HepG2 (cell line): ENCODE results near the gene TMEM200A. TPM values are rescaled to one million over a fixed set of nuclear protein-coding genes. Genes with fewer than 3 reads are reported as not detected.
A peak's percentile ranks its signal among the peaks of the same experiment; 100 is the strongest.

Experiments used
- ATAC-seq: fragments of 200-7000 bp; cut with Tn5 transposase; 3 replicates; pipeline ENCODE4 v1.9.1; 2020; ENCODE audit warnings: mild to moderate bottlenecking, moderate library complexity
- BruUV-seq: library from RNA; stranded (reverse); fragments of 400-500 nt; replicated peaks from 2 replicates; lab custom pipeline; 2021; lab: Mats Ljungman, UMichigan
- CTCF ChIA-PET: fragments of 300-600 bp; formaldehyde crosslinking; extraction: SDS; loops from one replicate; lab custom pipeline; 2021; ENCODE audit warnings: low total read pairs, inconsistent platforms, low intra/inter-chr PET ratio; lab: Yijun Ruan, JAX
- POLR2A ChIA-PET: fragments of 350-600 bp; sonication (Branson Sonifier 250); formaldehyde crosslinking; loops from one replicate; lab custom pipeline; 2020; ENCODE audit warnings: antibody characterized with exemption, inconsistent platforms; lab: Yijun Ruan, JAX
- DNase-seq: peaks from one replicate; pipeline ENCODE4 v3.0.0-alpha.2; 2015; ENCODE audit warnings: low spot score
- FAIRE-seq: peaks from 3 replicates; lab custom pipeline; 2011; peaks lifted over from hg19 to GRCh38; lab: Jason Lieb, UNC
- H2AFZ ChIP-seq: one replicate; pipeline ENCODE4 v1.6.1; 2011; ENCODE audit warnings: low read length, inconsistent platforms
- H3K27ac ChIP-seq: fragments of 300-600 bp; 3 replicates; pipeline ENCODE4 v1.8.0; 2011; ENCODE audit warnings: mixed run types, mild to moderate bottlenecking, mixed read lengths, low read length, inconsistent platforms; ENCODE audit not compliant: insufficient read depth; ENCODE audit errors: extremely low read length
- H3K27me3 ChIP-seq, 2 experiments: fragments of 200-600 bp in 1 of 2; 2 replicates in 1 of 2; 3 replicates in 1 of 2; pipeline versions ENCODE4 v1.6.0 to v1.8.0; 2011; ENCODE audit warnings: low read length in 2 of 2, mild to moderate bottlenecking in 2 of 2, moderate library complexity in 2 of 2, inconsistent platforms in 1 of 2; ENCODE audit not compliant: insufficient read depth in 2 of 2, control insufficient read depth in 1 of 2
- H3K36me3 ChIP-seq, 2 experiments: fragments of 200-600 bp in 1 of 2; replicated peaks in 1 of 2; 2 replicates in 1 of 2; 3 replicates in 1 of 2; pipeline versions ENCODE4 v1.5.1 to v1.8.0; 2011; ENCODE audit warnings: low read length in 2 of 2, inconsistent platforms in 1 of 2; ENCODE audit not compliant: insufficient read depth in 2 of 2, control insufficient read depth in 1 of 2
- H3K4me1 ChIP-seq: 2 replicates; pipeline ENCODE4 v1.5.1; 2012; ENCODE audit warnings: low read length, inconsistent platforms; ENCODE audit not compliant: insufficient read depth
- H3K4me2 ChIP-seq: 2 replicates; pipeline ENCODE4 v1.6.0; 2011; ENCODE audit warnings: low read depth, low read length, inconsistent platforms
- H3K4me3 ChIP-seq, 3 experiments: fragments of 200-600 bp in 1 of 3; sonication (generic), shearing (Covaris generic) in 1 of 3; replicated peaks in 1 of 3; 2 replicates each; pipeline ENCODE4 v1.5.1; 2011 to 2016; ENCODE audit warnings: low read length in 3 of 3, inconsistent platforms in 2 of 3, low read depth in 2 of 3, mild to moderate bottlenecking in 2 of 3, control low read depth in 1 of 3, mixed read lengths in 1 of 3; ENCODE audit not compliant: insufficient read depth in 1 of 3
- H3K79me2 ChIP-seq: one replicate; pipeline ENCODE4 v1.6.1; 2011; ENCODE audit warnings: low read length, inconsistent platforms; ENCODE audit not compliant: insufficient read depth
- H3K9ac ChIP-seq: 2 replicates; pipeline ENCODE4 v1.6.0; 2011; ENCODE audit warnings: mild to moderate bottlenecking, low read depth, low read length, inconsistent platforms; ENCODE audit not compliant: insufficient read depth
- H3K9me3 ChIP-seq: 2 replicates; pipeline ENCODE4 v1.5.1; 2012; ENCODE audit warnings: mild to moderate bottlenecking, low read length
- H4K20me1 ChIP-seq: 2 replicates; pipeline ENCODE4 v1.6.0; 2011; ENCODE audit warnings: inconsistent platforms, mild to moderate bottlenecking, low read length, moderate library complexity; ENCODE audit not compliant: insufficient read depth
- ATF7 ChIP-seq, 2 experiments: fragments of 450-650 bp in 1 of 2; sonication (generic) in 1 of 2; formaldehyde crosslinking in 1 of 2; IDR thresholded peaks; 2 replicates each; pipeline versions ENCODE4 v1.4.0 to v1.6.1; 2016 to 2020; ENCODE audit warnings: antibody characterized with exemption in 1 of 2, mild to moderate bottlenecking in 1 of 2, missing genetic modification reagents in 1 of 2
- MAZ ChIP-seq, 2 experiments: sonication (generic) in 1 of 2; formaldehyde crosslinking in 1 of 2; IDR thresholded peaks; 2 replicates each; pipeline versions ENCODE4 v1.5.0 to v1.6.1; 2012 to 2020; ENCODE audit warnings: low read depth in 2 of 2, mild to moderate bottlenecking in 2 of 2, borderline replicate concordance in 1 of 2, improper control_type of control experiment in 1 of 2, low read length in 1 of 2, missing genetic modification reagents in 1 of 2, moderate library complexity in 1 of 2
- U2AF1 ChIP-seq: fragments of 200-400 bp; formaldehyde crosslinking; optimal IDR thresholded peaks from 2 replicates; pipeline ENCODE3; 2017; ENCODE audit warnings: mild to moderate bottlenecking, low read depth, low read length
- WGBS: methylation state at CpG from one replicate; pipeline ENCODE4 v1.1.6; 2017; ENCODE audit warnings: low lambda C conversion rate; 5-methylcytosine and 5-hydroxymethylcytosine counted together
- in situ Hi-C: cut with HindIII; loops from 2 replicates; pipeline ENCODE4 v1.10.0; 2017; ENCODE audit warnings: low pct_unique_long_range_greater_than_20kb; ENCODE audit not compliant: extremely low pct_ligation_motif_present
- intact Hi-C: fragments of 100-400 bp; cut with micrococcal nuclease; formaldehyde crosslinking; loops from one replicate; pipeline ENCODE4 v1.10.0; 2022; ENCODE audit not compliant: unreplicated experiment
- polyA plus RNA-seq, 8 experiments: library from polyadenylated mRNA; depleted of rRNA in 3 of 8; stranded (reverse) in 7 of 8; unstranded in 1 of 8; fragments of >200 nt; fragmentation: Illumina TruSeq in 4 of 8; extraction: Trizol in 4 of 8; gene quantifications; 2 replicates each; pipeline versions ENCODE4 v1.2.1 to v1.2.3, GENCODE V29; 2011 to 2016; ENCODE audit warnings: low read depth in 4 of 8, missing spikeins in 1 of 8, mixed read lengths in 1 of 8; ENCODE audit not compliant: insufficient read depth in 1 of 8
- total RNA-seq, 5 experiments: library from RNA; depleted of rRNA; stranded (reverse); fragments of >200 nt; fragmentation: Illumina TruSeq; extraction: Trizol; gene quantifications; 2 replicates each; pipeline ENCODE4 v1.2.3, GENCODE V29; 2016; ENCODE audit warnings: low read depth in 1 of 5

TMEM200A gene
- total and polyA plus RNA-seq, 2 of the 13 experiments (the other 11 are each of a cell fraction or from before 2014, with no cell fraction given): 0.34 TPM; not detected in 1

GRCh38 chr6:130434174-130434873, 68.5 kb downstream of the TMEM200A start:
- Histone ChIP-seq H3K27ac (no peak overlapping the region), H3K9me3 (no peaks in the 10 kb centered on the region), H3K4me2 (no peak overlapping the region), H3K4me1 (no peaks in the 10 kb centered on the region), H3K4me3 (no peak overlapping the region), H3K36me3 (no peaks in the 10 kb centered on the region), H3K9ac (no peak overlapping the region), H2AFZ (no peak overlapping the region), H3K27me3 (no peaks in the 10 kb centered on the region), H3K79me2 (no peaks in the 10 kb centered on the region), H4K20me1 (no peaks in the 10 kb centered on the region)
- DNase-seq (no peak), ATAC-seq (no peak), FAIRE-seq (no peak)
- ChIA-PET POLR2A (no interaction called here), CTCF (no interaction called here)
- in situ Hi-C loops (no loop called here), intact Hi-C loops (loop anchor here (10.0 kb wide), 1 partner anchor 200 kb away; no protein-coding TSS in a partner anchor)
- TF ChIP-seq MAZ (IDR thresholded peaks at IDR 0.05; ENCODE audit: borderline replicate concordance, low read depth, low read length) (no peak), MAZ (CRISPR knock-in tag; IDR thresholded peaks at IDR 0.05; ENCODE audit: low read depth) (no peak)
- BruUV-seq: no TSS peak
- WGBS: 82% methylated on average over 3 of the region's 3 CpGs

GRCh38 chr6:130435181-130435580, 69.4 kb downstream of the TMEM200A start:
- H3K9ac ChIP-seq: no peak overlapping the region
- intact Hi-C loops: loop anchor here (10.0 kb wide), 1 partner anchor 200 kb away; no protein-coding TSS in a partner anchor
- CTCF ChIA-PET: no interaction called here
- H3K79me2 ChIP-seq: no peaks in the 10 kb centered on the region
- no peak overlapping the region for H3K4me2 ChIP-seq
- POLR2A ChIA-PET: no interaction called here
- no peak overlapping the region for H3K4me3 ChIP-seq
- no peaks in the 10 kb centered on the region for H3K36me3 ChIP-seq
- WGBS: 64% methylated on average over 4 of the region's 4 CpGs
- in situ Hi-C loops: no loop called here
- no peak overlapping the region for H2AFZ ChIP-seq
- H4K20me1 ChIP-seq: no peaks in the 10 kb centered on the region
- H3K27me3 ChIP-seq: no peaks in the 10 kb centered on the region
- TF ChIP-seq ATF7 (IDR thresholded peaks at IDR 0.05) (peak; percentile 86), ATF7 (CRISPR knock-in tag; IDR thresholded peaks at IDR 0.05) (no peak), U2AF1 (no peak)
- no peaks in the 10 kb centered on the region for H3K4me1 ChIP-seq
- ATAC-seq: no peak
- no peak overlapping the region for H3K27ac ChIP-seq
- DNase-seq: no peak
- no peak for FAIRE-seq
- BruUV-seq: no TSS peak
- no peaks in the 10 kb centered on the region for H3K9me3 ChIP-seq
